ENCODE measurements around the gene ZNF200.

Gene ZNF200

GRCh38 chr16:3174618-3175148 lies 60.3 kb downstream of the ZNF200 start:
- DNase-seq: no peak

- DNase-seq: no peak
Observed at GRCh38 chr16:3173892-3174617, 60.9 kb downstream of the ZNF200 start.
